ENCODE results near the gene CPLX4.

- no peak for TF ChIP-seq EZH2phosphoT487 (IDR thresholded peaks at IDR 0.05; ENCODE audit: insufficient read depth, low read depth)
- TF ChIP-seq EZH2 (IDR thresholded peaks at IDR 0.05; ENCODE audit: insufficient read depth, poor library complexity, severe bottlenecking) = no peak
Measured at GRCh38 chr18:59332986-59333385, 14.5 kb upstream of the CPLX4 start.
